Peyer's patch (tissue), 4 donors: ENCODE measurements around the gene MRPS11. TPM values are rescaled to one million over a fixed set of nuclear protein-coding genes. Genes with fewer than 3 reads are reported as not detected.
"Not testable (repeated sequence)": the region's sequence is repeated elsewhere in the genome, so short reads cannot be mapped to it uniquely, and the experiment has no call there.

Source experiments
- DNase-seq, 3 donors: peaks; one replicate each; pipeline ENCODE4 v3.0.0-alpha.2; 2017 to 2019
- H3K27ac ChIP-seq, 4 donors: fragments of 200-600 bp; sonication (generic); one replicate each; pipeline ENCODE4 v1.5.1; 2016 to 2019
- H3K27me3 ChIP-seq, 2 donors: fragments of 200-600 bp; sonication (generic); one replicate each; pipeline ENCODE4 v1.5.1; 2019
- H3K36me3 ChIP-seq, 3 donors: fragments of 200-600 bp; sonication (generic); one replicate each; pipeline ENCODE4 v1.5.1; 2016 to 2019
- H3K4me1 ChIP-seq, 4 donors: fragments of 200-600 bp; sonication (generic); one replicate each; pipeline ENCODE4 v1.5.1; 2016 to 2019
- H3K4me3 ChIP-seq, 4 donors: fragments of 200-600 bp; sonication (generic); 1 replicate in 3 of 4; 2 replicates in 1 of 4; pipeline ENCODE4 v1.5.1; 2016 to 2019; ENCODE audit warnings: mild to moderate bottlenecking in 1 of 4
- H3K9me3 ChIP-seq, 4 donors: fragments of 200-600 bp; sonication (generic); one replicate each; pipeline ENCODE4 v1.5.1; 2016 to 2019; ENCODE audit warnings: mild to moderate bottlenecking in 1 of 4
- POLR2A ChIP-seq, 2 donors: fragments of 450-650 bp; IDR thresholded peaks; one replicate each; pipeline ENCODE4 v1.5.1; 2017; ENCODE audit warnings: antibody characterized with exemption in 2 of 2, mild to moderate bottlenecking in 2 of 2, moderate library complexity in 2 of 2
- total RNA-seq, 4 donors: library from RNA; depleted of rRNA; stranded (reverse); fragments of >200 nt; gene quantifications; one replicate each; pipeline ENCODE4 v1.1.0, GENCODE V29; 2016
- TF ChIP-seq, protein P1 (sequence below), 6 experiments: fragments of 450-650 bp in 4 of 6; fragments of 200-600 bp in 2 of 6; sonication (generic) in 1 of 6; IDR thresholded peaks; one replicate each; pipeline ENCODE4 v1.5.1; 2017 to 2019; ENCODE audit warnings: antibody characterized with exemption in 6 of 6, mild to moderate bottlenecking in 3 of 6, moderate library complexity in 1 of 6

Gene MRPS11
- total RNA-seq, 4 donors from 2014 or later: 20.7 to 42.9 (median 35.3) TPM

DNA sequence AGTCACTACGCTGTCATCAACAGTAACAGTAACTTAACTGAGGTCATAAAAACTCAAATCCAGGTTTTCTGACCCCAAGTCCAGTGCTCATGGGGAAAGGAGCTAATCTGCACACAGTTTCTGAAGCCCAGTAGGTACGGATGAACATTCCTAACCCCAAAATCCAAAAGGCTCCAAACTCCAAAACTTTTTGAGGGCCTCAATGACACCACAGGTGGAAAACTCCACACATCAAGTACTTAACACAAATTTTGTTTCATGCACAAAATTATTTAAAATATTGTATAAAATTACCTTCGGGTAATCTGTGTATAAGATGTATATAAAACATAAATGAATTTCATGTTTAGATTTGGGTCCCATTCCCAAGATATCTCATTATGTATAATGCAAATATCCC lies 10.8 kb upstream of the MRPS11 start:
- Histone ChIP-seq H3K27ac (no peak overlapping the region), H3K9me3 (no peaks in the 10 kb centered on the region), H3K36me3 (peaks cover 0 to 38% (median 0%) of the 10 kb centered on the region in 3 donors), H3K4me3 (no peak overlapping the region), H3K27me3 (no peaks in the 10 kb centered on the region), H3K4me1 (peaks cover 0 to 6% (median 0%) of the 10 kb centered on the region in 4 donors)
- TF ChIP-seq POLR2A (IDR thresholded peaks at IDR 0.05): no peak
- TF ChIP-seq, protein P1, sequence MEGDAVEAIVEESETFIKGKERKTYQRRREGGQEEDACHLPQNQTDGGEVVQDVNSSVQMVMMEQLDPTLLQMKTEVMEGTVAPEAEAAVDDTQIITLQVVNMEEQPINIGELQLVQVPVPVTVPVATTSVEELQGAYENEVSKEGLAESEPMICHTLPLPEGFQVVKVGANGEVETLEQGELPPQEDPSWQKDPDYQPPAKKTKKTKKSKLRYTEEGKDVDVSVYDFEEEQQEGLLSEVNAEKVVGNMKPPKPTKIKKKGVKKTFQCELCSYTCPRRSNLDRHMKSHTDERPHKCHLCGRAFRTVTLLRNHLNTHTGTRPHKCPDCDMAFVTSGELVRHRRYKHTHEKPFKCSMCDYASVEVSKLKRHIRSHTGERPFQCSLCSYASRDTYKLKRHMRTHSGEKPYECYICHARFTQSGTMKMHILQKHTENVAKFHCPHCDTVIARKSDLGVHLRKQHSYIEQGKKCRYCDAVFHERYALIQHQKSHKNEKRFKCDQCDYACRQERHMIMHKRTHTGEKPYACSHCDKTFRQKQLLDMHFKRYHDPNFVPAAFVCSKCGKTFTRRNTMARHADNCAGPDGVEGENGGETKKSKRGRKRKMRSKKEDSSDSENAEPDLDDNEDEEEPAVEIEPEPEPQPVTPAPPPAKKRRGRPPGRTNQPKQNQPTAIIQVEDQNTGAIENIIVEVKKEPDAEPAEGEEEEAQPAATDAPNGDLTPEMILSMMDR (IDR thresholded peaks at IDR 0.05): no peak
- DNase-seq: no peak

DNA sequence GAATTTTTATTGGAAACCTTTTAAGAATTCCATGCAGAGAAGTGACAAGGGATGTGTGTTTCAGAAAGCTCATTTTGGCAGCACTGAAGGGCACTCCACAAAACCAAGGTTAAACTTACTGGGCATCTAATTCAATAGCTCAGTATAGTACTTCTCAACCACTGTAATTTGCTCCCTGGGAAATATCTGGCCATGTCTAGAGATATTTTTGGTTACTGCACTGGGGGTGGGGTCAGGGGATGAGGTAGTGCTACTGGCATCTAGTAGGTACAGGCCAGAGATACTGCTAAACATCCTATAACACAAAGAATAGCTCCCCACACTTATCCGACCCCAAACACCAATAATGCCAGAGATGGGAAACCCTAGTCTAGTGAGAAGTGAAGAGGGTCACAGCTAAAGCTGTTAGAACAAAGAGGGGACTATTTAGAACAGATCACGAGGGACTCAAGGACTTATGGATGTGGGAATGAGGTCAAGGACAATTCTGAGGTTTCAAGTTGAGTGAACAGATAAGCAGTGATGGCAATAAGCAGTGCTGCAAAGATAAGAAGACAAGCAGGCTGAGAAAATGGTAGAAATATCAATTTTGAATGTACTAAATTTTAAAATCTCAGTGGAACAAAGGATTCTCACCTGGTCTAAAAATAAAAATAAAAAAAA lies 3.5 kb upstream of the MRPS11 start:
- H3K9me3 ChIP-seq: no peaks in the 10 kb centered on the region
- peaks cover 0 to 48% (median 0%) of the 10 kb centered on the region in 3 donors for H3K36me3 ChIP-seq
- no peak overlapping the region for H3K27ac ChIP-seq
- TF ChIP-seq, protein P1 (IDR thresholded peaks at IDR 0.05): no peak
- no peak for TF ChIP-seq POLR2A (IDR thresholded peaks at IDR 0.05)
- no peaks in the 10 kb centered on the region for H3K27me3 ChIP-seq
- peaks cover 0 to 19% (median 2%) of the 10 kb centered on the region in 4 donors for H3K4me1 ChIP-seq
- no peak overlapping the region for H3K4me3 ChIP-seq
- no peak for DNase-seq

DNA sequence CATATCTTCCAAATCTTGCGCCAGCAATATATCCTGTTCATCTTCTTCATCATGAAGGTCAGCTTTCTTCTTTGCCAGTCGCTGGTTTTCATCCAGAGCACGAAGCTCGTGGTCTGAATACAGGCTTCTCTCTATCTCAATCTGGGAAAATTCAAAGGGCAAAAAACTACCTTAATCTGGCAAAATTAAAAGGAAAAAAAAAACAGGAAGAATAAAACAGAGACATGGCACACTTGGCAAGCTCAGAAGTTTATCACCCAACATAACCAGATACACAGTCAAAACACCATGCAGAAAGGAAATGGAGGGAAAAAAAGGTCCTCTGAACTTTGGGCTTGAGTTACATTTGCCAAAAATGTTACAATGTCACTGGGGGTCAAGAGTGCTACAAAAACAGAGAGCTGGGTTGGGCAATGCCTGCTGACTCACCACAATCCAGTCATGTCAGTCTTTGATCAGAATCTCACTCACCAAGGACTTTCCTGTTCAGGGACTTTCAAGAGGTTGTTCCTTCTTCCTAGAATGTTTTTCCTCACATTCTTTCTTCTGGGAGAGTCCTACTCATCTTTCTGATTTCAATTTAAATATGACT lies 1.8 kb upstream of the MRPS11 start:
- TF ChIP-seq, protein P1 (IDR thresholded peaks at IDR 0.05): no peak
- TF ChIP-seq POLR2A (IDR thresholded peaks at IDR 0.05): no peak

DNA sequence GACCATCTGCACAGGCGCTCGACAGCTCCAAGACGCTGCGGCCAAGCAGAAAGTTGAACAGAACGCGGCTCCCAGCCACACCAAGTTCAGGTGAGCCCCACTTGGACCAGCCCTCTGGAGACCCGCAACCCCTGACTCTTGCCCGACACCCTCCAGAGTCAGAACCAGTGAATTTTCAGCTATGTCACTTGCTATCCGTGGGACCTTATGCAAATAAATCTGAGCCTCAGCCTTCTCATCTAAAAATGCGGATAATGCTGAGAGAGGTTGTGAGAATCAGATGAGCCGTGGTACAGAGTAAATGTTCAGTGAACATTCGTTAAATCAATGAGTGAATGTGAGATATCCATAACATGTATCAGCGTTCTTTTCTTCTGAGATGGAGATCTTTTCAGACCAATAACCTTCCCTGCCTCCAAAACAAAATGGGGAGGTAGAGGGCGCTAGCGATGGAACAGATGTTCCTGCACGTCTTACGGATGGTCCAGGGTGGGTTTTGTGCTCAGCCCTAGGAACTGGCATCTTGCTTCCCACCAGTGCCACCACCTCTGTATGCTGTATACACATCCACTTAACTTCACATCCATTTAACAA lies 524 bp downstream of the MRPS11 start:
- H3K27me3 ChIP-seq: no peaks in the 10 kb centered on the region
- TF ChIP-seq, protein P1 (IDR thresholded peaks at IDR 0.05): peak in 1 of 6 experiments; percentile 4
- TF ChIP-seq POLR2A (IDR thresholded peaks at IDR 0.05): no peak
- no peaks in the 10 kb centered on the region for H3K9me3 ChIP-seq
- DNase-seq: no peak
- peaks cover 0 to 27% (median 0%) of the 10 kb centered on the region in 3 donors for H3K36me3 ChIP-seq
- peak overlapping the region; percentile 85 to 93 (median 88) for H3K27ac ChIP-seq
- H3K4me3 ChIP-seq: peak overlapping the region; percentile 69 to 94 (median 90)
- H3K4me1 ChIP-seq: peaks cover 0 to 19% (median 2%) of the 10 kb centered on the region in 4 donors

More for the DNA sequence above, 1.8 kb upstream of the MRPS11 start:
- no peak overlapping the region for H3K27ac ChIP-seq
- H3K4me3 ChIP-seq: no peak overlapping the region
- H3K36me3 ChIP-seq: peaks cover 0 to 30% (median 0%) of the 10 kb centered on the region in 3 donors
- H3K27me3 ChIP-seq: no peaks in the 10 kb centered on the region
- no peaks in the 10 kb centered on the region for H3K9me3 ChIP-seq
- peaks cover 0 to 19% (median 2%) of the 10 kb centered on the region in 4 donors for H3K4me1 ChIP-seq
- no peak for DNase-seq

DNA sequence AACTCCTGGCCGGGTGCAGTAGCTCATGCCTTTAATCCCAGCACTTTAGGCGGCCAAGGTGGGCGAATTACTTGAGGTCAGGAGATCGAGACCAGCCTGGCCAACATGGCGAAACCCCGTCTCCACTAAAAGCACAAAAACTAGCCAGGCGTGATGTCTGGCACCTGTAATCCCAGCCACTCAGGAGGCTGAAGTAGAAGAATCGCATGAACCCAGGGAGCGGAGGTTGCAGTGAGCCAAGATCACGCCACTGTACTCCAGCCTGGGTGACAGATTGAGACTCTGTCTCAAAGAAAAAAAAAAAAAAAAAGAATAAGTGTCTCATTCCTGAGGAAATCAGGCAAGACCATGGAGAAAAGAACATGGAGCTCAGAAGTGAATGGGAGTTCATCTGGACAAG lies 1.2 kb downstream of the MRPS11 start:
- DNase-seq, H3K9me3 ChIP-seq, H3K27me3 ChIP-seq, H3K27ac ChIP-seq: not testable (repeated sequence)
- Histone ChIP-seq H3K4me1 (peaks cover 0 to 19% (median 2%) of the 10 kb centered on the region in 4 donors), H3K4me3 (peak overlapping the region in 1 of 4 donors; percentile 88), H3K36me3 (peaks cover 0 to 26% (median 0%) of the 10 kb centered on the region in 3 donors)

DNA sequence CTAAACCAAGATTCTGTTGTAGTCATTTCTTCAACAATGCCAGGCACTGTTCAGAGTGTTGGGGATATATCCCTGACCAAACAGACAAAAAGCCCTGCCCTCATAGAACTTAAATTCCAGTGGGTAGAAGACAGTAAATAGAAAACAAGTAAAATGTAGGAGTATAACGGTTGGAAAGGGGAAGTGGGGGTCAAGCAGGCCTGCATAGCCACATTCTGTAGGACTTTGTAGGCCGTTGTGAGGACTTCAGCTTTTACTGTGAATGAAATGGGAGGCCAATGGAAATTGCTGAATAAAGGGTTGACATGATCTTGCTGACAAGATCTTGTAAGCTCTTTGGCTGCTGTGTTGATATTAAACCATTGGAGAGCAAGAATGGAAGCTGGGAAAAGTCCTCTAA lies 1.8 kb downstream of the MRPS11 start:
- no peak for TF ChIP-seq POLR2A (IDR thresholded peaks at IDR 0.05)
- TF ChIP-seq, protein P1 (IDR thresholded peaks at IDR 0.05): no peak
- peaks cover 0 to 19% (median 2%) of the 10 kb centered on the region in 4 donors for H3K4me1 ChIP-seq
- H3K9me3 ChIP-seq: no peaks in the 10 kb centered on the region
- H3K4me3 ChIP-seq: no peak overlapping the region
- peaks cover 0 to 20% (median 0%) of the 10 kb centered on the region in 3 donors for H3K36me3 ChIP-seq
- no peak overlapping the region for H3K27ac ChIP-seq
- DNase-seq: no peak
- no peaks in the 10 kb centered on the region for H3K27me3 ChIP-seq
